IMR-90 (cell line): ENCODE results near the gene SETD2. TPM values are rescaled to one million over a fixed set of nuclear protein-coding genes. Genes with fewer than 3 reads are reported as not detected.

Experiments
- ATAC-seq: fragments of 200-7000 bp; cut with Tn5 transposase; 2 replicates; pipeline ENCODE4 v1.9.1; 2020; ENCODE audit warnings: low read depth, mild to moderate bottlenecking, moderate library complexity
- BruUV-seq: library from RNA; stranded (reverse); fragments of 400-500 nt; replicated peaks from 2 replicates; lab custom pipeline; 2021; lab: Mats Ljungman, UMichigan
- CTCF ChIA-PET: fragments of 300-600 bp; formaldehyde crosslinking; extraction: SDS; loops from one replicate; lab custom pipeline; 2021; ENCODE audit warnings: antibody characterized with exemption; lab: Yijun Ruan, JAX
- POLR2A ChIA-PET: fragments of 300-600 bp; sonication (Branson Sonifier 250); formaldehyde crosslinking; loops from one replicate; lab custom pipeline; 2022; ENCODE audit warnings: antibody characterized with exemption; ENCODE audit not compliant: unreplicated experiment; lab: Charles Lee
- DNase-seq: peaks from one replicate; pipeline ENCODE4 v3.0.0; 2013
- H2AFZ ChIP-seq: replicated peaks from 2 replicates; pipeline ENCODE3; 2013; ENCODE audit warnings: low read length, mild to moderate bottlenecking; ENCODE audit not compliant: poor library complexity
- H2AK5ac ChIP-seq: 2 replicates; pipeline ENCODE4 v1.6.1; 2013; ENCODE audit warnings: low read depth, low read length, inconsistent platforms
- H2AK9ac ChIP-seq: replicated peaks from 2 replicates; pipeline ENCODE3; 2013; ENCODE audit warnings: mild to moderate bottlenecking, low read depth, low read length, moderate library complexity; ENCODE audit not compliant: poor library complexity
- H2BK120ac ChIP-seq: 2 replicates; pipeline ENCODE4 v1.6.1; 2013; ENCODE audit warnings: low read depth, low read length, inconsistent platforms
- H2BK15ac ChIP-seq: 3 replicates; pipeline ENCODE4 v1.6.1; 2013; ENCODE audit warnings: low read depth, low read length, inconsistent platforms
- H2BK20ac ChIP-seq: 2 replicates; pipeline ENCODE4 v1.6.1; 2013; ENCODE audit warnings: low read depth, mild to moderate bottlenecking, inconsistent platforms, low read length, moderate library complexity
- H2BK5ac ChIP-seq: 2 replicates; pipeline ENCODE4 v1.6.1; 2013; ENCODE audit warnings: mild to moderate bottlenecking, low read depth, low read length, inconsistent platforms; ENCODE audit not compliant: poor library complexity, severe bottlenecking
- H3K14ac ChIP-seq: replicated peaks from 2 replicates; pipeline ENCODE4 v1.6.1; 2013; ENCODE audit warnings: low read depth, low read length, inconsistent platforms
- H3K18ac ChIP-seq: 2 replicates; pipeline ENCODE4 v1.6.1; 2013; ENCODE audit warnings: low read depth, low read length, control low read depth
- H3K23ac ChIP-seq: 2 replicates; pipeline ENCODE4 v1.6.1; 2013; ENCODE audit warnings: low read depth, low read length, inconsistent platforms
- H3K27ac ChIP-seq: 2 replicates; pipeline ENCODE4 v1.5.1; 2013; ENCODE audit warnings: mild to moderate bottlenecking, control low read depth, low read length; ENCODE audit not compliant: insufficient read depth
- H3K27me3 ChIP-seq: 2 replicates; pipeline ENCODE4 v1.6.1; 2013; ENCODE audit warnings: low read length; ENCODE audit not compliant: control insufficient read depth, insufficient read depth
- H3K36me3 ChIP-seq: 2 replicates; pipeline ENCODE4 v1.6.1; 2013; ENCODE audit warnings: low read length, mixed read lengths; ENCODE audit not compliant: control insufficient read depth, insufficient read depth
- H3K4ac ChIP-seq: 2 replicates; pipeline ENCODE4 v1.6.1; 2013; ENCODE audit warnings: low read depth, low read length, inconsistent platforms
- H3K4me1 ChIP-seq: 2 replicates; pipeline ENCODE4 v1.6.1; 2013; ENCODE audit warnings: low read length, mixed read lengths; ENCODE audit not compliant: control insufficient read depth, insufficient read depth
- H3K4me2 ChIP-seq: 2 replicates; pipeline ENCODE4 v1.6.1; 2013; ENCODE audit warnings: low read depth, mild to moderate bottlenecking, control low read depth, low read length, moderate library complexity
- H3K4me3 ChIP-seq: 2 replicates; pipeline ENCODE4 v1.5.1; 2013; ENCODE audit warnings: low read depth, mild to moderate bottlenecking, control low read depth, low read length, moderate library complexity; ENCODE audit not compliant: insufficient read depth
- H3K56ac ChIP-seq: 2 replicates; pipeline ENCODE4 v1.6.1; 2013; ENCODE audit warnings: low read length, inconsistent platforms; ENCODE audit not compliant: insufficient read depth; ENCODE audit errors: extremely low read depth
- H3K79me1 ChIP-seq, 2 experiments: 2 replicates each; pipeline ENCODE4 v1.6.1; 2013; ENCODE audit warnings: low read length in 2 of 2, inconsistent platforms in 1 of 2, low read depth in 1 of 2
- H3K9ac ChIP-seq: 2 replicates; pipeline ENCODE4 v1.6.1; 2013; ENCODE audit warnings: low read depth, low read length, control low read depth
- H3K9me1 ChIP-seq: 2 replicates; pipeline ENCODE4 v1.6.1; 2013; ENCODE audit warnings: low read length, inconsistent platforms; ENCODE audit not compliant: insufficient read depth
- H3K9me3 ChIP-seq: 2 replicates; pipeline ENCODE4 v1.6.1; 2013; ENCODE audit warnings: low read length; ENCODE audit not compliant: control insufficient read depth, insufficient read depth
- H4K20me1 ChIP-seq: 2 replicates; pipeline ENCODE4 v1.6.1; 2013; ENCODE audit warnings: low read length, inconsistent platforms; ENCODE audit not compliant: insufficient read depth
- H4K5ac ChIP-seq: 2 replicates; pipeline ENCODE4 v1.6.1; 2013; ENCODE audit warnings: mild to moderate bottlenecking, low read depth, low read length, control low read depth
- H4K8ac ChIP-seq, 2 experiments: 2 replicates each; pipeline ENCODE4 v1.6.1; 2013; ENCODE audit warnings: low read depth in 2 of 2, low read length in 2 of 2, control low read depth in 1 of 2, inconsistent platforms in 1 of 2
- H4K91ac ChIP-seq: 2 replicates; pipeline ENCODE4 v1.6.1; 2013; ENCODE audit warnings: low read depth, low read length, inconsistent platforms; ENCODE audit not compliant: insufficient read depth
- BHLHE40 ChIP-seq: fragments of 150-350 bp; IDR thresholded peaks from 2 replicates; pipeline ENCODE4 v1.6.1; 2016; ENCODE audit warnings: mild to moderate bottlenecking, low read depth, low read length
- CEBPB ChIP-seq: IDR thresholded peaks from 2 replicates; pipeline ENCODE4 v1.6.1; 2012; ENCODE audit warnings: low read depth, low read length, improper control_type of control experiment
- CHD1 ChIP-seq: IDR thresholded peaks from 2 replicates; pipeline ENCODE4 v1.6.1; 2012; ENCODE audit warnings: low read depth, low read length, improper control_type of control experiment
- CTCF ChIP-seq: conservative IDR thresholded peaks from 2 replicates; pipeline ENCODE4 v1.5.1; 2012; ENCODE audit warnings: mild to moderate bottlenecking, low read depth, low read length, improper control_type of control experiment
- ELK1 ChIP-seq: fragments of 150-350 bp; IDR thresholded peaks from 2 replicates; pipeline ENCODE4 v1.6.1; 2016; ENCODE audit warnings: low read depth, mild to moderate bottlenecking, low read length, moderate library complexity, borderline replicate concordance
- FOS ChIP-seq: fragments of 150-350 bp; IDR thresholded peaks from 2 replicates; pipeline ENCODE4 v1.6.1; 2016; ENCODE audit warnings: low read depth, low read length
- MAFK ChIP-seq: IDR thresholded peaks from 2 replicates; pipeline ENCODE4 v1.6.1; 2012; ENCODE audit warnings: low read depth, low read length, improper control_type of control experiment
- MAZ ChIP-seq: IDR thresholded peaks from 2 replicates; pipeline ENCODE4 v1.6.1; 2012; ENCODE audit warnings: low read depth, mild to moderate bottlenecking, low read length, improper control_type of control experiment, moderate library complexity, borderline replicate concordance
- MXI1 ChIP-seq: IDR thresholded peaks from 2 replicates; pipeline ENCODE4 v1.6.1; 2012; ENCODE audit warnings: low read depth, mild to moderate bottlenecking, low read length, moderate library complexity, borderline replicate concordance
- NFE2L2 ChIP-seq: fragments of 150-350 bp; IDR thresholded peaks from 2 replicates; pipeline ENCODE4 v1.6.1; 2016; ENCODE audit warnings: low read depth, mild to moderate bottlenecking, low read length
- POLR2A ChIP-seq: IDR thresholded peaks from 2 replicates; pipeline ENCODE4 v1.6.1; 2012; ENCODE audit warnings: mild to moderate bottlenecking, low read depth, low read length
- RAD21 ChIP-seq: IDR thresholded peaks from 2 replicates; pipeline ENCODE4 v1.6.1; 2012; ENCODE audit warnings: low read length, improper control_type of control experiment
- RCOR1 ChIP-seq: IDR thresholded peaks from 2 replicates; pipeline ENCODE4 v1.6.1; 2012; ENCODE audit warnings: mild to moderate bottlenecking, low read length, improper control_type of control experiment; ENCODE audit not compliant: insufficient replicate concordance
- RFX5 ChIP-seq: IDR thresholded peaks from 2 replicates; pipeline ENCODE4 v1.8.0; 2012; ENCODE audit warnings: low read depth, mild to moderate bottlenecking, low read length, moderate library complexity
- SMC3 ChIP-seq: fragments of 150-350 bp; IDR thresholded peaks from 2 replicates; pipeline ENCODE4 v1.6.1; 2016; ENCODE audit warnings: low read depth, mild to moderate bottlenecking, antibody characterized with exemption, low read length, moderate library complexity
- USF2 ChIP-seq: fragments of 150-350 bp; IDR thresholded peaks from 2 replicates; pipeline ENCODE4 v1.6.1; 2017; ENCODE audit warnings: mild to moderate bottlenecking, antibody characterized with exemption, low read length, low read depth
- WGBS, 2 experiments: methylation state at CpG; one replicate each; pipeline versions ENCODE4 v1.1.5 to v1.1.7; 2013; ENCODE audit warnings: missing lambda C conversion rate in 2 of 2; ENCODE audit not compliant: insufficient read length in 1 of 2; ENCODE audit errors: extremely low coverage in 2 of 2; 5-methylcytosine and 5-hydroxymethylcytosine counted together
- dilution Hi-C: fragments of 300-500 bp; cut with HindIII; formaldehyde crosslinking; loops from one replicate; pipeline ENCODE4 v1.14.3; 2018; ENCODE audit warnings: low sequenced_read_pairs; ENCODE audit not compliant: unreplicated experiment
- in situ Hi-C: fragments of 300-500 bp; cut with MboI; formaldehyde crosslinking; loops from 3 replicates; pipeline ENCODE4 v1.14.3; 2019; ENCODE audit warnings: low sequenced_read_pairs, inconsistent platforms, mixed read lengths
- intact Hi-C: fragments of 100-400 bp; cut with micrococcal nuclease; formaldehyde crosslinking; loops from 2 replicates; pipeline ENCODE4 v1.10.0; 2022
- polyA plus RNA-seq, 3 experiments: library from polyadenylated mRNA; depleted of rRNA; stranded (reverse); fragments of >200 nt; gene quantifications; 2 replicates each; pipeline ENCODE4 v1.2.3, GENCODE V29; 2012; ENCODE audit warnings: low replicate concordance in 1 of 3
- total RNA-seq: library from RNA; depleted of rRNA; stranded (reverse); fragments of >200 nt; gene quantifications from 2 replicates; pipeline ENCODE4 v1.2.3, GENCODE V29; 2012

SETD2 gene
- total and polyA plus RNA-seq, 2 of the 4 experiments (the other 2 are of a cell fraction) = 18.3 to 20.1 TPM

GRCh38 chr3:47102081-47102600 is 61.8 kb downstream of the SETD2 start:
- CTCF ChIA-PET = interaction anchor here (0.8 kb wide), 1 partner anchor 8 kb away, joined by 4 read pairs; no protein-coding TSS in a partner anchor
- no peak overlapping the region for H3K56ac ChIP-seq
- H4K5ac ChIP-seq = no peak overlapping the region
- no TSS peak for BruUV-seq
- H2BK5ac ChIP-seq = no peak overlapping the region
- no peak for TF ChIP-seq NFE2L2
- TF ChIP-seq SMC3 = no peak
- TF ChIP-seq ELK1 = no peak
- no peak for TF ChIP-seq USF2
- no peak for TF ChIP-seq RCOR1
- TF ChIP-seq CEBPB = no peak
- no peak for TF ChIP-seq RAD21
- no peak for TF ChIP-seq CHD1
- TF ChIP-seq RFX5 = no peak
- TF ChIP-seq MXI1 = no peak
- no peak for TF ChIP-seq BHLHE40
- TF ChIP-seq MAZ = no peak
- no peak for TF ChIP-seq POLR2A
- TF ChIP-seq FOS = no peak
- TF ChIP-seq MAFK = no peak
- no peak for TF ChIP-seq CTCF
- ATAC-seq (no peak), DNase-seq (no peak)
- H3K9ac ChIP-seq = no peak overlapping the region
- no peak overlapping the region for H3K14ac ChIP-seq
- no peak overlapping the region for H2AK5ac ChIP-seq
- H3K4ac ChIP-seq = no peak overlapping the region
- peaks cover 7% of the 10 kb centered on the region; the same call in 1 of the 2 replicates for H3K9me1 ChIP-seq
- no peaks in the 10 kb centered on the region for H3K27me3 ChIP-seq
- no peak overlapping the region for H4K91ac ChIP-seq
- no peak overlapping the region for H2AK9ac ChIP-seq
- H2BK120ac ChIP-seq = no peak overlapping the region
- no peak overlapping the region for H2BK15ac ChIP-seq
- no peak overlapping the region for H3K4me2 ChIP-seq
- POLR2A ChIA-PET = no interaction called here
- H3K4me1 ChIP-seq = peaks cover 7% of the 10 kb centered on the region
- H3K27ac ChIP-seq = no peak overlapping the region
- peak overlapping the region; percentile 24; the same call in 1 of the 2 replicates for H3K23ac ChIP-seq
- 84% methylated on average over 5 of the region's 6 CpGs; no CpG with 5 or more reads in 1 of the 2 experiments for WGBS, 2 experiments
- intact Hi-C loops = no loop called here
- H2BK20ac ChIP-seq = no peak overlapping the region
- in situ Hi-C loops = no loop called here
- no peak overlapping the region for H2AFZ ChIP-seq
- H3K36me3 ChIP-seq = peaks cover 16% of the 10 kb centered on the region
- H3K4me3 ChIP-seq = no peak overlapping the region
- no peak overlapping the region for H3K18ac ChIP-seq
- 0 out of 2 replicates have a peak, but pooled peaks cover 4% of the 10 kb centered on the region for H4K20me1 ChIP-seq
- dilution Hi-C loops = no loop called here
- no peak overlapping the region for H4K8ac ChIP-seq
- H3K9me3 ChIP-seq = no peaks in the 10 kb centered on the region
- peaks cover 34 to 54% of the 10 kb centered on the region in 2 experiments for H3K79me1 ChIP-seq
